HepG2 (cell line): Measurements from ENCODE around the gene THAP3. TPM values are rescaled to one million over a fixed set of nuclear protein-coding genes. Genes with fewer than 3 reads are reported as not detected.
A peak's percentile ranks its signal among the peaks of the same experiment; 100 is the strongest.

Experiments used
- ATAC-seq: fragments of 200-7000 bp; cut with Tn5 transposase; 3 replicates; pipeline ENCODE4 v1.9.1; 2020; ENCODE audit warnings: mild to moderate bottlenecking, moderate library complexity
- BruUV-seq: library from RNA; stranded (reverse); fragments of 400-500 nt; replicated peaks from 2 replicates; lab custom pipeline; 2021; lab: Mats Ljungman, UMichigan
- CTCF ChIA-PET: fragments of 300-600 bp; formaldehyde crosslinking; extraction: SDS; loops from one replicate; lab custom pipeline; 2021; ENCODE audit warnings: low total read pairs, inconsistent platforms, low intra/inter-chr PET ratio; lab: Yijun Ruan, JAX
- POLR2A ChIA-PET: fragments of 350-600 bp; sonication (Branson Sonifier 250); formaldehyde crosslinking; loops from one replicate; lab custom pipeline; 2020; ENCODE audit warnings: antibody characterized with exemption, inconsistent platforms; lab: Yijun Ruan, JAX
- DNase-seq: peaks from one replicate; pipeline ENCODE4 v3.0.0-alpha.2; 2015; ENCODE audit warnings: low spot score
- FAIRE-seq: peaks from 3 replicates; lab custom pipeline; 2011; peaks lifted over from hg19 to GRCh38; lab: Jason Lieb, UNC
- H2AFZ ChIP-seq: one replicate; pipeline ENCODE4 v1.6.1; 2011; ENCODE audit warnings: low read length, inconsistent platforms
- H3K27ac ChIP-seq: fragments of 300-600 bp; 3 replicates; pipeline ENCODE4 v1.8.0; 2011; ENCODE audit warnings: mixed run types, mild to moderate bottlenecking, mixed read lengths, low read length, inconsistent platforms; ENCODE audit not compliant: insufficient read depth; ENCODE audit errors: extremely low read length
- H3K27me3 ChIP-seq, 2 experiments: fragments of 200-600 bp in 1 of 2; 2 replicates in 1 of 2; 3 replicates in 1 of 2; pipeline versions ENCODE4 v1.6.0 to v1.8.0; 2011; ENCODE audit warnings: low read length in 2 of 2, mild to moderate bottlenecking in 2 of 2, moderate library complexity in 2 of 2, inconsistent platforms in 1 of 2; ENCODE audit not compliant: insufficient read depth in 2 of 2, control insufficient read depth in 1 of 2
- H3K36me3 ChIP-seq, 2 experiments: fragments of 200-600 bp in 1 of 2; replicated peaks in 1 of 2; 2 replicates in 1 of 2; 3 replicates in 1 of 2; pipeline versions ENCODE4 v1.5.1 to v1.8.0; 2011; ENCODE audit warnings: low read length in 2 of 2, inconsistent platforms in 1 of 2; ENCODE audit not compliant: insufficient read depth in 2 of 2, control insufficient read depth in 1 of 2
- H3K4me1 ChIP-seq: 2 replicates; pipeline ENCODE4 v1.5.1; 2012; ENCODE audit warnings: low read length, inconsistent platforms; ENCODE audit not compliant: insufficient read depth
- H3K4me2 ChIP-seq: 2 replicates; pipeline ENCODE4 v1.6.0; 2011; ENCODE audit warnings: low read depth, low read length, inconsistent platforms
- H3K4me3 ChIP-seq, 3 experiments: fragments of 200-600 bp in 1 of 3; sonication (generic), shearing (Covaris generic) in 1 of 3; replicated peaks in 1 of 3; 2 replicates each; pipeline ENCODE4 v1.5.1; 2011 to 2016; ENCODE audit warnings: low read length in 3 of 3, inconsistent platforms in 2 of 3, low read depth in 2 of 3, mild to moderate bottlenecking in 2 of 3, control low read depth in 1 of 3, mixed read lengths in 1 of 3; ENCODE audit not compliant: insufficient read depth in 1 of 3
- H3K79me2 ChIP-seq: one replicate; pipeline ENCODE4 v1.6.1; 2011; ENCODE audit warnings: low read length, inconsistent platforms; ENCODE audit not compliant: insufficient read depth
- H3K9ac ChIP-seq: 2 replicates; pipeline ENCODE4 v1.6.0; 2011; ENCODE audit warnings: mild to moderate bottlenecking, low read depth, low read length, inconsistent platforms; ENCODE audit not compliant: insufficient read depth
- H3K9me3 ChIP-seq: 2 replicates; pipeline ENCODE4 v1.5.1; 2012; ENCODE audit warnings: mild to moderate bottlenecking, low read length
- H4K20me1 ChIP-seq: 2 replicates; pipeline ENCODE4 v1.6.0; 2011; ENCODE audit warnings: inconsistent platforms, mild to moderate bottlenecking, low read length, moderate library complexity; ENCODE audit not compliant: insufficient read depth
- BRF2 ChIP-seq: sonication (generic); formaldehyde crosslinking; IDR thresholded peaks from 2 replicates; pipeline ENCODE4 v1.8.1; 2022; ENCODE audit warnings: mild to moderate bottlenecking, missing genetic modification reagents
- EP300 ChIP-seq, 3 experiments: sonication (generic) in 1 of 3; formaldehyde crosslinking in 1 of 3; IDR thresholded peaks; 2 replicates each; pipeline versions ENCODE4 v1.5.1 to v1.6.1; 2011 to 2020; ENCODE audit warnings: low read depth in 2 of 3, low read length in 2 of 3, borderline replicate concordance in 1 of 3, improper control_type of control experiment in 1 of 3, mild to moderate bottlenecking in 1 of 3, missing genetic modification reagents in 1 of 3, moderate library complexity in 1 of 3
- FOXO4 ChIP-seq: sonication (generic); formaldehyde crosslinking; conservative IDR thresholded peaks from 2 replicates; pipeline ENCODE4 v1.8.1; 2023; ENCODE audit warnings: missing genetic modification reagents
- KDM4B ChIP-seq: sonication (generic); formaldehyde crosslinking; IDR thresholded peaks from 2 replicates; pipeline ENCODE4 v1.4.0; 2020; ENCODE audit warnings: missing genetic modification reagents
- POLR2AphosphoS5 ChIP-seq: IDR thresholded peaks from 2 replicates; pipeline ENCODE4 v1.6.1; 2012; ENCODE audit warnings: low read depth, low read length
- RBM22 ChIP-seq: fragments of 200-400 bp; formaldehyde crosslinking; optimal IDR thresholded peaks from 2 replicates; pipeline ENCODE3; 2017; ENCODE audit warnings: mild to moderate bottlenecking, low read length, moderate library complexity
- SNAI1 ChIP-seq: sonication (generic); formaldehyde crosslinking; IDR thresholded peaks from 2 replicates; pipeline ENCODE4 v1.5.0; 2020; ENCODE audit warnings: mild to moderate bottlenecking, missing genetic modification reagents, borderline replicate concordance
- WGBS: methylation state at CpG from one replicate; pipeline ENCODE4 v1.1.6; 2017; ENCODE audit warnings: low lambda C conversion rate; 5-methylcytosine and 5-hydroxymethylcytosine counted together
- in situ Hi-C: cut with HindIII; loops from 2 replicates; pipeline ENCODE4 v1.10.0; 2017; ENCODE audit warnings: low pct_unique_long_range_greater_than_20kb; ENCODE audit not compliant: extremely low pct_ligation_motif_present
- intact Hi-C: fragments of 100-400 bp; cut with micrococcal nuclease; formaldehyde crosslinking; loops from one replicate; pipeline ENCODE4 v1.10.0; 2022; ENCODE audit not compliant: unreplicated experiment
- polyA plus RNA-seq, 8 experiments: library from polyadenylated mRNA; depleted of rRNA in 3 of 8; stranded (reverse) in 7 of 8; unstranded in 1 of 8; fragments of >200 nt; fragmentation: Illumina TruSeq in 4 of 8; extraction: Trizol in 4 of 8; gene quantifications; 2 replicates each; pipeline versions ENCODE4 v1.2.1 to v1.2.3, GENCODE V29; 2011 to 2016; ENCODE audit warnings: low read depth in 4 of 8, missing spikeins in 1 of 8, mixed read lengths in 1 of 8; ENCODE audit not compliant: insufficient read depth in 1 of 8
- total RNA-seq, 5 experiments: library from RNA; depleted of rRNA; stranded (reverse); fragments of >200 nt; fragmentation: Illumina TruSeq; extraction: Trizol; gene quantifications; 2 replicates each; pipeline ENCODE4 v1.2.3, GENCODE V29; 2016; ENCODE audit warnings: low read depth in 1 of 5
- TF ChIP-seq, protein P1 (sequence below): sonication (generic); formaldehyde crosslinking; IDR thresholded peaks from 2 replicates; pipeline ENCODE4 v1.4.0; 2020; ENCODE audit warnings: missing genetic modification reagents

THAP3 gene
- total and polyA plus RNA-seq, 2 of the 13 experiments (the other 11 are each of a cell fraction or from before 2014, with no cell fraction given), result 10.3 to 14.9 TPM

GRCh38 chr1:6627031-6627430, 2.4 kb downstream of the THAP3 start:
- CTCF ChIA-PET, result no interaction called here
- no peak for DNase-seq
- H3K27me3 ChIP-seq, result no peaks in the 10 kb centered on the region; a peak in 1 of 5 replicates
- in situ Hi-C loops, result no loop called here
- H3K9ac ChIP-seq, result no peak overlapping the region
- ATAC-seq, result no peak
- TF ChIP-seq BRF2 (no peak), FOXO4 (0 out of 2 replicates have a peak, but pooled peaks have one; percentile 5)
- TF ChIP-seq, all 625 proteins: peak for 1
- Histone ChIP-seq H3K9me3 (no peaks in the 10 kb centered on the region), H3K4me1 (peaks cover 31% of the 10 kb centered on the region), H3K4me3 (no peak overlapping the region), H3K4me2 (no peak overlapping the region), H2AFZ (no peak overlapping the region), H3K27ac (no peak overlapping the region), H4K20me1 (no peaks in the 10 kb centered on the region; the same call in 1 of the 2 replicates), H3K79me2 (peaks cover 27% of the 10 kb centered on the region), H3K36me3 (peaks cover 11 to 50% of the 10 kb centered on the region in 2 experiments; a peak in 4 of 5 replicates)
- WGBS, result 93% methylated on average over 9 of the region's 9 CpGs
- BruUV-seq, result no TSS peak
- intact Hi-C loops, result loop anchor here (5.0 kb wide), 1 partner anchor 45 kb away; no protein-coding TSS in a partner anchor
- POLR2A ChIA-PET, result interaction anchor here (0.7 kb wide), 1 partner anchor 11 kb away, joined by 3 read pairs; no protein-coding TSS in a partner anchor
- FAIRE-seq, result no peak

DNA sequence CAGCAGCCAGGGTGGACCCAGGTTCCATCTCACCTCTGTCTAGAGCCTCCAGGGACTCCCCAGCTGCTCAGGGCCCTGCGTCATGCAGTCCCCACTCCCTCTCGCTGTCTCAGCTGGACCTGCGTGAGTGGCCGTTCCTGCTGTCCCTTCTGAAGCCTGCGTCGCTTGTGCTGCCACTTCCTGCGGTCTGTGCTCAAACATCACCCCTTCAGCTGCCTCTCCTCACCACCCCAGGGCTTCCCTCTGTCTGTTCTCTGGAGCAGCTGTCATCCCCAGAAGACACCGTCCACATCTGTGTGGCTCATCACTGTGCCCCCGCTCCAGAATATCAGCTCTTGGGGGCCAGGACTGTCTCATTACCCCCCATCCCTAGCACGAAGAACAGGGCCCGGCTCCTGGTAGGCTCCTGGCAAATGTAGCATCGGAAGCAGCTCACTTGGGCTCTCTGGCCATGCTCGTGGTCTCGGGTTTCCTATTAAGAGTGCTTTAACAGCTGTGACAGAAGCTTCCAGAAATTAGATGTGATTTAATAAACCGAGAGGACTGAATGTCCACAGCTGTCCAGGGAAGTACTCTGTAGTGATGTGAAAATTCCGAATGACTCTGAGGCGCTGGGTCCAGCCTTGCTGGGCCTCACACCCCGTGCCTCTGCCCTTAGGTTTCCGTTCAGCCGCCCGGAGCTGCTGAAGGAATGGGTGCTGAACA, 3.3 kb downstream of the THAP3 start:
- Histone ChIP-seq H4K20me1 (peaks cover 2% of the 10 kb centered on the region; the same call in 1 of the 2 replicates), H3K27ac (no peak overlapping the region), H3K9ac (no peak overlapping the region), H3K9me3 (no peaks in the 10 kb centered on the region), H3K79me2 (peaks cover 27% of the 10 kb centered on the region), H3K4me2 (no peak overlapping the region), H2AFZ (no peak overlapping the region), H3K4me1 (peaks cover 31% of the 10 kb centered on the region), H3K4me3 (no peak overlapping the region), H3K36me3 (peaks cover 11 to 53% of the 10 kb centered on the region in 2 experiments; a peak in 4 of 5 replicates), H3K27me3 (no peaks in the 10 kb centered on the region; a peak in 1 of 5 replicates)
- no TSS peak for BruUV-seq
- FAIRE-seq (no peak), DNase-seq (no peak), ATAC-seq (no peak)
- WGBS, result 99% methylated on average over 16 of the region's 21 CpGs
- ChIA-PET POLR2A (no interaction called here), CTCF (no interaction called here)
- intact Hi-C loops (loop anchor here (5.0 kb wide), 1 partner anchor 46 kb away; no protein-coding TSS in a partner anchor), in situ Hi-C loops (no loop called here)
- no peak for TF ChIP-seq SNAI1 (CRISPR knock-in tag)
- no peak for TF ChIP-seq KDM4B
- TF ChIP-seq POLR2AphosphoS5, result no peak
- no peak for TF ChIP-seq EP300 (IDR thresholded peaks at IDR 0.05; ENCODE audit: low read depth in 2 of 2, low read length in 2 of 2)
- TF ChIP-seq EP300 (CRISPR knock-in tag; IDR thresholded peaks at IDR 0.05; ENCODE audit: borderline replicate concordance), result no peak
- TF ChIP-seq, protein P1, sequence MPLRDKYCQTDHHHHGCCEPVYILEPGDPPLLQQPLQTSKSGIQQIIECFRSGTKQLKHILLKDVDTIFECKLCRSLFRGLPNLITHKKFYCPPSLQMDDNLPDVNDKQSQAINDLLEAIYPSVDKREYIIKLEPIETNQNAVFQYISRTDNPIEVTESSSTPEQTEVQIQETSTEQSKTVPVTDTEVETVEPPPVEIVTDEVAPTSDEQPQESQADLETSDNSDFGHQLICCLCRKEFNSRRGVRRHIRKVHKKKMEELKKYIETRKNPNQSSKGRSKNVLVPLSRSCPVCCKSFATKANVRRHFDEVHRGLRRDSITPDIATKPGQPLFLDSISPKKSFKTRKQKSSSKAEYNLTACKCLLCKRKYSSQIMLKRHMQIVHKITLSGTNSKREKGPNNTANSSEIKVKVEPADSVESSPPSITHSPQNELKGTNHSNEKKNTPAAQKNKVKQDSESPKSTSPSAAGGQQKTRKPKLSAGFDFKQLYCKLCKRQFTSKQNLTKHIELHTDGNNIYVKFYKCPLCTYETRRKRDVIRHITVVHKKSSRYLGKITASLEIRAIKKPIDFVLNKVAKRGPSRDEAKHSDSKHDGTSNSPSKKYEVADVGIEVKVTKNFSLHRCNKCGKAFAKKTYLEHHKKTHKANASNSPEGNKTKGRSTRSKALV (CRISPR knock-in tag), result no peak
- no peak for TF ChIP-seq RBM22
